Esophagus (tissue), 2 donors: ENCODE results near the gene KCNK7. TPM values are rescaled to one million over a fixed set of nuclear protein-coding genes. Genes with fewer than 3 reads are reported as not detected.

Experiments used
- H3K27ac ChIP-seq, 2 donors: one replicate each; pipeline ENCODE4 v1.5.1; 2013; ENCODE audit warnings: low read depth in 2 of 2, mild to moderate bottlenecking in 2 of 2, inconsistent platforms in 1 of 2, low read length in 1 of 2, moderate library complexity in 1 of 2
- H3K27me3 ChIP-seq, 2 donors: one replicate each; pipeline ENCODE4 v1.6.1; 2013; ENCODE audit warnings: low read length in 2 of 2, control low read depth in 1 of 2, mild to moderate bottlenecking in 1 of 2; ENCODE audit not compliant: insufficient read depth in 2 of 2, control insufficient read depth in 1 of 2
- H3K36me3 ChIP-seq, 2 donors: one replicate each; pipeline ENCODE4 v1.6.1; 2013; ENCODE audit warnings: low read length in 1 of 2; ENCODE audit not compliant: control insufficient read depth in 2 of 2, insufficient read depth in 2 of 2
- H3K4me1 ChIP-seq, 2 donors: one replicate each; pipeline ENCODE4 v1.6.1; 2013; ENCODE audit warnings: low read length in 1 of 2; ENCODE audit not compliant: control insufficient read depth in 2 of 2, insufficient read depth in 2 of 2
- H3K4me3 ChIP-seq, 2 donors: one replicate each; pipeline ENCODE4 v1.5.1; 2013; ENCODE audit warnings: low read length in 2 of 2, mild to moderate bottlenecking in 2 of 2, low read depth in 1 of 2, moderate library complexity in 1 of 2
- H3K9me3 ChIP-seq, 2 donors: one replicate each; pipeline ENCODE4 v1.6.1; 2013; ENCODE audit warnings: mild to moderate bottlenecking in 2 of 2, low read depth in 1 of 2, low read length in 1 of 2, moderate library complexity in 1 of 2; ENCODE audit not compliant: control insufficient read depth in 2 of 2, insufficient read depth in 1 of 2
- WGBS, 2 donors: extraction: QIAGEN DNeasy Blood & Tissue Kit; methylation state at CpG; one replicate each; pipeline ENCODE4 v1.1.7; 2013; 5-methylcytosine and 5-hydroxymethylcytosine counted together
- polyA plus RNA-seq, 2 donors: library from polyadenylated mRNA; stranded (reverse); fragments of 200-250 nt; gene quantifications; one replicate each; pipeline ENCODE4 v1.2.3, GENCODE V29; 2013
- donor health status: healthy with polysubstance abuse.
- donor health status: Bipolar disorder and iron deficiency.

The KCNK7 gene
- polyA plus RNA-seq, 2 donors = 18.4 to 19.8 TPM

- WGBS, 2 donors = 12 to 27% methylated on average over 17 to 18 of the region's 18 CpGs
- peak overlapping the region; percentile 97 to 98 for H3K27ac ChIP-seq
- peak overlapping the region; percentile 71 to 74 for H3K4me3 ChIP-seq
- no peaks in the 10 kb centered on the region for H3K27me3 ChIP-seq
- H3K36me3 ChIP-seq = peaks cover 11 to 34% of the 10 kb centered on the region in 2 donors
- no peaks in the 10 kb centered on the region for H3K9me3 ChIP-seq
- peaks cover 2 to 27% of the 10 kb centered on the region in 2 donors for H3K4me1 ChIP-seq
Observed at GRCh38 chr11:65576867-65577755, 18.5 kb downstream of the KCNK7 start.

- no peaks in the 10 kb centered on the region for H3K27me3 ChIP-seq
- peak overlapping the region; percentile 97 to 98 for H3K27ac ChIP-seq
- peaks cover 7 to 29% of the 10 kb centered on the region in 2 donors for H3K36me3 ChIP-seq
- peak overlapping the region; percentile 71 to 74 for H3K4me3 ChIP-seq
- WGBS, 2 donors = 2 to 9% methylated on average over 26 of the region's 26 CpGs
- peaks cover 2 to 35% of the 10 kb centered on the region in 2 donors for H3K4me1 ChIP-seq
- H3K9me3 ChIP-seq = no peaks in the 10 kb centered on the region
Observed at GRCh38 chr11:65576232-65576866, 19.3 kb downstream of the KCNK7 start.

DNA sequence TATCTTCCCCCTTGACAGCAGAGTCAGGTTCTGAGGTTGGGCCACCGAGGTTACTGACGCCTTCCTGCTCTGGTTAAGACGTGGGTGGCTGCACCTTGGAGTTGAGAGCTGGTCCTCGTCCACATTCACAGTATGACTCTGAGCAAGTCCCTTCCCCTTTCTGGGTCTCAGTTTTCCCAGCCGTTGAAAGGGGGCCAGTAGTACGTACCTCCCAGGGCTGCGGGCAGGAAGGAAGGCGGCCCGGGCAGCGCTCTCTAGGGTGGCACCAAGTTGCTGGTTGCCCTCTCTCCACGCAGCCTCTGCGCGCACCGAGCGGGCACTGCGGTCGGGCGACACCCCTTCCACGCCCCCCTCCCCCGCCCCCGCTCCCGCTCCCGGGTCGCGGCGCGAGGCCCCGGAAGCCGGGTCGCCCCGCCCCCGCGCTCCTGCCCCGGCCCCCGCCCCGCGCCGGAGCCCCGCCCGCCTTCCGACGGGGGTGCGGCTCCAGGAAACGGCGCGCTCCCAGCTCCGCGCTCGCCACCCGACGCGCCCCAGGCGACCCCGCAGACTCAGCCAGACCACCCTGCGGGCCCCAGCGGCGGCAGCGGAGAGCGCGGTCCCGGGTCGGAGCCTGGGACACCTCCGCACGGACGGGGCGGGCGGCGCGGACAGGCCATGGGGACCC is 19.9 kb downstream of the KCNK7 start, which contains the start of gene EHBP1L1:
Gene EHBP1L1 (plus strand): TSS at position 486 of the 664 bp plus-strand sequence. CDS start 250 bp downstream, outside the sequence.
- Histone ChIP-seq H3K4me3 (peak within 1 kb of the TSS; percentile 71 to 74), H3K27me3 (no peaks in the 10 kb centered on the region), H3K4me1 (peaks cover 2 to 39% of the 10 kb centered on the region in 2 donors), H3K36me3 (peaks cover 6 to 23% of the 10 kb centered on the region in 2 donors), H3K27ac (peak within 1 kb of the TSS; percentile 97 to 98), H3K9me3 (no peaks in the 10 kb centered on the region)
- WGBS, 2 donors = 1 to 3% methylated on average over 26 to 69 of the region's 69 CpGs

GRCh38 chr11:65574811-65575567 is 20.6 kb downstream of the KCNK7 start:
- Histone ChIP-seq H3K36me3 (peaks cover 3 to 16% of the 10 kb centered on the region in 2 donors), H3K4me1 (peaks cover under 1 to 39% of the 10 kb centered on the region in 2 donors), H3K4me3 (peak overlapping the region; percentile 58 to 71), H3K27me3 (no peaks in the 10 kb centered on the region), H3K9me3 (no peaks in the 10 kb centered on the region), H3K27ac (peak overlapping the region; percentile 94 to 97)
- WGBS, 2 donors = 10% methylated on average over 28 of the region's 28 CpGs

GRCh38 chr11:65574109-65574810 is 21.3 kb downstream of the KCNK7 start:
- 1% methylated on average over 50 to 67 of the region's 67 CpGs for WGBS, 2 donors
- Histone ChIP-seq H3K27ac (peak overlapping the region; percentile 94 to 97), H3K4me1 (peaks cover 0 to 40% of the 10 kb centered on the region in 2 donors), H3K36me3 (peaks cover 0 to 10% of the 10 kb centered on the region in 2 donors), H3K9me3 (no peaks in the 10 kb centered on the region), H3K27me3 (no peaks in the 10 kb centered on the region), H3K4me3 (peak overlapping the region; percentile 69 to 71)

DNA sequence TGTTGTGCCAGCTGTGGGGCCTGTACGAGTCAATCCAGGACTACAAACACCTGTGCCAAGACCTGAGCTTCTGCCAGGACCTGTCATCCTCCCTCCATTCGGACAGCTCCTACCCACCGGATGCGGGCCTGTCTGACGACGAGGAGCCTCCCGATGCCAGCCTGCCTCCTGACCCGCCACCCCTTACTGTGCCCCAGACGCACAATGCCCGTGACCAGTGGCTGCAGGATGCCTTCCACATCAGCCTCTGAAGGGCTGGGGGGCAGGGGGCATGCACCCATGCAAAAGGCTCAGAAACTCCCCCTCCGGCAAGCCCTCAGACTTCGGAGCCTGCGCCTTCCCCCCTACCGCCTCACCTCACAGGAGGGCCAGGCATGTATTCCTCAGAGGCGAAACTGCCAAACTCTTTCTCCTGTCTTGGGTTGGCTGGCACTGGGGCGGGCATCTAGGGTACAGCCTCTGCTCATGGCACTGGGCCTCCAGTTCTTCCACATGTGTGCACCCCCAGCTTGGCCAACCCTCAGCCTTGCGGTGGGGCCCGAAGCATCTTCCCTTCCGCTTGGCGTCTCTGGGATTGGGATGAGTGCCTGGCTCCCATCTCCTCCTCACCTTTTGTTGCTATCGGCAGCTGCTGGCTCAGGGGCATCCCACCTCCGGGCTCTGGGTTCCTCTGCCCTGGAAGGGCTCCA is 22.1 kb downstream of the KCNK7 start:
- H3K9me3 ChIP-seq = no peaks in the 10 kb centered on the region
- WGBS, 2 donors = 15 to 20% methylated on average over 22 of the region's 22 CpGs
- no peaks in the 10 kb centered on the region for H3K27me3 ChIP-seq
- H3K36me3 ChIP-seq = peaks cover 0 to 8% of the 10 kb centered on the region in 2 donors
- H3K27ac ChIP-seq = peak overlapping the region; percentile 94 to 97
- peak overlapping the region; percentile 69 to 71 for H3K4me3 ChIP-seq
- peaks cover 0 to 45% of the 10 kb centered on the region in 2 donors for H3K4me1 ChIP-seq

DNA sequence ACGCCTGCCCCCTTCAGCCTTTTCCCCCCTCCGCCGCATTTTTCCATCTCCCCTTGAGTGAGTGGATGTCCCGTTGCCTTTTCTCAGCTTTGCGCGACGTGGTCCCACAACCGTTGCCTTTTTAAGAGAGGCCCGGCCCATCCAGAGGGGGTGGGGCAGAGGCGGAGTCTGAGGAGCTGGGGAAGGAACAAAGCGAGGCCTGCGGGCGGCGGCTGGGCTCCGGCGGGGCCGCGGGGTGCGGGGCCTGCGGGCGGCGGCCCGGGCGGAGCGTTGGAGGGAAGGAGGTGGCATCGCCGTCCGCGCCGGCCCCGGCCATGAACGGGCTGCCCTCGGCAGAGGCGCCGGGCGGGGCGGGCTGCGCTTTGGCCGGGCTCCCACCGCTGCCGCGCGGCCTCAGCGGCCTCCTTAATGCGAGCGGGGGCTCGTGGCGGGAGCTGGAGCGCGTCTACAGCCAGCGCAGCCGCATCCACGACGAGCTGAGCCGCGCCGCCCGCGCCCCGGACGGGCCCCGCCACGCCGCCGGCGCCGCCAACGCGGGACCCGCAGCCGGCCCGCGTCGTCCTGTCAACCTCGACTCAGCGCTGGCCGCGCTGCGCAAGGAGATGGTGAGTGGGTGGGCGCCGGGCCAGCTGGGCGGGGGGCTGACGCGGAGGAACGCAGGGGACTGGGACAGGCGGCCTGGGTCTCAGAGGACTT is 23.1 kb downstream of the KCNK7 start, which contains the start of gene FAM89B:
Gene FAM89B (plus strand): TSS at position 183 of the 696 bp plus-strand sequence. CDS start 132 bp downstream, at position 315.
- H3K4me1 ChIP-seq = peaks cover 0 to 38% of the 10 kb centered on the region in 2 donors
- WGBS, 2 donors = 0 to 1% methylated on average over 63 to 86 of the region's 86 CpGs

More for the DNA sequence above, 23.1 kb downstream of the KCNK7 start, which contains the start of gene FAM89B:
- Histone ChIP-seq H3K36me3 (peaks cover 0 to 10% of the 10 kb centered on the region in 2 donors), H3K4me3 (peak within 1 kb of the TSS; percentile 69 to 71), H3K27me3 (no peaks in the 10 kb centered on the region), H3K27ac (peak within 1 kb of the TSS; percentile 96 to 97), H3K9me3 (no peaks in the 10 kb centered on the region)
